Non-pigmented ciliary epithelial cell (primary cell): ENCODE measurements around the gene FOXN3.
A peak's percentile ranks its signal among the peaks of the same experiment; 100 is the strongest.

Experiments used
- DNase-seq: peaks from one replicate; pipeline ENCODE4 v3.0.0-alpha.2; 2010; ENCODE audit warnings: low read depth

The FOXN3 gene

GRCh38 chr14:89430391-89431236 is 13.6 kb upstream of the FOXN3 start:
- no peak for DNase-seq

GRCh38 chr14:89429199-89430181 is 12.5 kb upstream of the FOXN3 start:
- DNase-seq, result no peak

GRCh38 chr14:89428546-89429198 is 11.6 kb upstream of the FOXN3 start:
- DNase-seq, result no peak

GRCh38 chr14:89428173-89428523 is 11.1 kb upstream of the FOXN3 start:
- DNase-seq, result no peak

DNA sequence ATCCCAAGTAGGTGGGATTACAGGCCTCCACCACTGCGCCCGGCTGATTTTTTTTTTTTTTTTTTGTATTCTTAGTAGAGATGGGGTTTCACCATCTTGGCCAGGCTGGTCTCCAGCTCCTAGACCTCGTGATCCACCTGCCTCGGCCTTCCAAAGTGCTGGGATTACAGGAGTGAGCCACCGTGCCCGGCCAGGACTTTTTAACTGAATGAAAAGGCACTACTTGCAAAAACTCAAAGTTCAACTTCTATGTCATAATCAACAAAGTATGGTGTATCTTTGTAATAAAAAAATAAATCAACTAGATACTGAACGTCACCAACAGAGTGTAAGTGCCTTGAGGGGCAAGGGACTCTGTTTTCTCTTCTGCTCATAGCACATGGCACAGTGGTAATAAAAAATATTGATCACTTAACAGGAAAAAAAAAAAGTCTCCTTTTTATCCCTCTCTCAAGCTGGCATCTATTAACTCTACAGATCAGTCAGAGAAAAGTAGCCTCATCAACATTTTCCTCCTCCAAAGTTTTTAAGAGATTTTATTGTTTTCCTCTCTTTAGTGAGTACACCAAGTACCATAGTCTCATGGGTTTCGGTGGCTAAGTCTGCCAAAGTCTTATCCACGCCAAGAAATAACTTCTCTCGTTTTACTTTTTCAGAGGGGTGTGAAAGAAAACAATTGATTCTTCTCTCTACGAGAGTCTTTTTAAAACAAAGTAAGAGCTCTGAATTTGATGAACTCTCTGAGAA is 10.6 kb upstream of the FOXN3 start:
- DNase-seq, result no peak

DNA sequence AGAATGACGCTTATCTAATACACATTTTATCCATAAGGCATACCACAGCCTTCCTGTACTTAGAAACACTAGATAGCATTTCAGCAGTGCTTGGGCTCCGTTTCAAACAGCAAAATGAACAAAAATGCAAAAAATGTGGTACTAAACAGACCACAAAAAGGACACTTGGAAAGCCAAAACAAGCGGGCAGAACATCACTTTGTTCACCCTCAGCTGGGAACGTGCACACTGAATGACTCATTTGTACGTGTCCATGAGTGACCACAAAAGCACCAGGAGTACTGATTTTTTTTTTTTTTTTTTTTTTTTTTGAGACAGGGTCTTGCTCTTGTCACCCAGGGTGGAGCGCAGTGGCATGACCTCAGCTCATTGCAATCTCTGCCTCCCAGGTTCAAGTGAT is 8.9 kb upstream of the FOXN3 start:
- peak; percentile 98 for DNase-seq

DNA sequence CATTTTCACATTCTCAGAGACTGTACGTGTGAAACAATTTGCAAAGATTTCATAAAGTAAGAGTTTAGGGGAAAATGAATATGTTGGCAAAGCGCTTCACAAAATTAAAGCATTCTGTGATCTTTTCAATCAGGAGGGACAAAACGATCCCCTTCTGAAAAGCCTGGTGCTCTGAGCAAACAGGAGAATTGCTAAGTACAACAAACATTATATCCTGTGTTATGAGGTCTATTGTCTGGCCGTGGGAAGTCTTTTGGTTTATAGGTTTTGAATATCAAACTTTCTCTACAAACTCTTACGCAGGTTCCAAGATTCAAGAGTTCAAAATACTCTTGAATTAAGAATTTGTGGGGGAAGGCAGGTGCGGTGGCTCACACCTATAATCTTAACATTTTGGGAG is 7.2 kb upstream of the FOXN3 start:
- DNase-seq, result no peak

DNA sequence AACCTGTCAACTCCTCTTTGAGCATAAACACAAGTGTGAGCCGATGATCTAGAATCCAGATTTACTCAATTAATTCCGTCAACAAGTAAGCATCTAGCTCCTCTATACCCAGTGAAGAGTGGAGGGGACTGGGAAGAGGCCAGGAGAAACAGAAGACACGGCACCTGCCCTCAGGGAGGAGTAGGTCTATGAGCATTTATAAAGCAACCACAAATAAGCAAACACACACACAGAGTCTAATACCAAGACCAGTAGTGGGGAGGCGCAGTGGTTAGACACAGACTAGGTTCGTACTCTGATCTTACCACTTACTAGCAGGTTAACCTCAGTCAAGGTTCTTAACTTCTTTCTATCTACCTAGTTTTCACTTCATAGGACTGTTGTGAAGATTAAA is 5.9 kb upstream of the FOXN3 start:
- no peak for DNase-seq

DNA sequence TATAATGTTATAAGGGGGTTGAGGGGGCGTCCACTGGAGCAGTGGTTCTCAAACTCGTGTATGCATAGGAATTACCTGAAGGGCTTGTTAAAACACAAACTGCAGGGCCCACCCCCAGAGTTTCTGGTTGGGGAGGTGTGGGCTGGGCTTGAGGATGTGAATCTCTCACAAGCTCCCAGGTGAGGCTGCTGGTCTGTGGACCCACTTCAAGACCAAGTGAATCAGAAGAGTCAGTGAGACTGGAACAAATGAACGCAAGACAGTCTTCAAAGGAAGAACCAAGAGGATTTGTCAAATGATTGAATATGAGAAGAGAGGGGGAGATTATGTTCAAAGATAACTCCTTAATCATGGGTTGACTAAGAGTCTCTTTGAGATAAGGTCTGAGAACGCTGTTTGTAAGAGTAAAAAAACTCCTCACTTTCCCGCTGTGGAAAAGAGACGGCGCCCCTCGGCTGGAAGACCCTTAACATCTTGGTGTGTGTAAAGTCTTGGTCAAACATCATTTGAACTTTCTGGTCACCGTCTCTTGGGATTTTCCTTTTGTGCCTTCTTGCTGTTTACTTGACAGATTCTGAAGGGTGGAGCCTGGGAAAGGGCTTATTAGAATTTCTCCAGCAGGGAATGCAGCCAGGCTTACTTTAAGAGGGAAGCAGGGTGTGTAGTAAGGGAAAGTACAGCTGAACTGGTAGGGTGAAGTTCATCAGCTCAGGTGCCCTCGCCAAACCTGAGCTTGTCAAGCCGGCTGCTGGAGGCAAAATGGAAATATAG is 5.3 kb upstream of the FOXN3 start:
- no peak for DNase-seq

- DNase-seq, result no peak
These were observed 3.5 kb upstream of the FOXN3 start for GRCh38 chr14:89420502-89420901.

GRCh38 chr14:89419973-89420482 is 3.0 kb upstream of the FOXN3 start:
- no peak for DNase-seq

DNA sequence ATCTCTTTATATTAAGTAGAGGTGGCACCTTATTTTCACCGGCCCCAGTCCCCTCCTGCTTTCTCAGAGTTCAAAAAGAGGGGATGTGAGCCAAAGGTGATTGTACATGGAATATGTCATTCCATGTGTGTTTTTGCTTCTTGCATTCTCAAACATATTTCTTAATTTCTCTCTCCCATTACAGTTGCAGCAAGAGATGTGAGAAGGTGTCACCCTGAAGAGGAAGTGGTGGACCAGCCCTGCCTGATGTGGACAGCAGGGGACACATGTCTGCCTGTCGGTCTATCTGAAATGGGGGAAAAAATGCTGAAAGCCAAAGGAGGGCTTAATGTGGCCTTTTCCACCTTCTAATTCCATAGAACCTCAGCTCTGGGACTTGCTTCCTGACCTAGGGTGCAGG is 1.9 kb upstream of the FOXN3 start:
- no peak for DNase-seq

- no peak for DNase-seq
These were observed 1.4 kb upstream of the FOXN3 start for GRCh38 chr14:89418452-89418851.

GRCh38 chr14:89417465-89418225 is 612 bp upstream of the FOXN3 start:
- DNase-seq, result no peak

- peak; percentile 91 for DNase-seq
These were observed 734 bp downstream of the FOXN3 start for GRCh38 chr14:89416002-89416995.

GRCh38 chr14:89415159-89415558 is 1.9 kb downstream of the FOXN3 start:
- no peak for DNase-seq

DNA sequence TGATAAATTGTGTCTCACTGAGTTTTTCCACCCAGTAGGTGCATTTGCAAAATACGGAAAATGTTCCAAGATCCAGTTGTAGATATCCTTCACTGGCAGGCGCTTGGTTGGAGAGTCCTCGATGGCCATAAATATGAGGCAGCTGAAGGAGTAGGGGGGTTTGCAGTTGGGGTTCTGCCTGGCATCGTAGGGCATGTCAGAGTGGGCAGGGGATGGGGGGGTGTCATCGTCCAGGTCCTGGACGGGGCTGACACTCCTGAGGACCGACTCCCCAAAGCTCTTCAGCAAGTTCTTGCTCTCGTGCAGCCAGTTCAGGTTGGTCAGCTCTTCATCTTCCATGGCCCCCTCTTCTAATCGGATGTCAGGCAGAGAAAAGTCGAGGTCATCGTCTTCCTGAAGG is 5.1 kb downstream of the FOXN3 start:
- no peak for DNase-seq

DNA sequence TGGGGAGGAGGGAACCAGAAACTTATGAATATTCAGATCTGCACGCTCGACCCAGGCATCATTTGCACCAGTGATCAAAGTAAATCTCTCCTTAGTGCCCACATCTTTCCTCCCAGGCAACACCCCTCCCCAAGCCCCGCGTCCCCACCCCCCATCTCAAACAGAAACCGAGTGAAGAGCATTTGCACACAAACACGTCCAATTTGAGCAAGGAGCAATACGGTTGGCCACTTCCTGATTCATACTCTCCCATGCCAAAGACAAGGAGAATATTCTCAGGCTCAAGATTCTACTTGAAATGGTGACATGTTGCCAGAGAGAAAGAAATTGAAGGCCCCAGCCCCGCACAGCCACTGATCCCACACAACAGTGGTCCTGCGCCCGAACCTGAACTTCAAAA is 7.1 kb downstream of the FOXN3 start:
- no peak for DNase-seq
